Panc1 (cell line): ENCODE measurements around the gene PTTG1IP. TPM values are rescaled to one million over a fixed set of nuclear protein-coding genes. Genes with fewer than 3 reads are reported as not detected.
A peak's percentile ranks its signal among the peaks of the same experiment; 100 is the strongest.

ENCODE experiments used
- ATAC-seq: fragments of 200-7000 bp; cut with Tn5 transposase; 2 replicates; pipeline ENCODE4 v1.9.1; 2020; ENCODE audit warnings: mild to moderate bottlenecking, moderate library complexity
- Bru-seq: library from RNA; stranded (reverse); fragments of 400-500 nt; gene quantifications from one replicate; lab custom pipeline; 2021; lab: Mats Ljungman, UMichigan
- BruChase-seq, 2 experiments: library from RNA; stranded (reverse); fragments of 400-500 nt; gene quantifications; one replicate each; lab custom pipeline; 2021; lab: Mats Ljungman, UMichigan
- BruUV-seq: library from RNA; stranded (reverse); fragments of 400-500 nt; replicated peaks from 2 replicates; lab custom pipeline; 2021; lab: Mats Ljungman, UMichigan
- CTCF ChIA-PET: fragments of 300-600 bp; sonication (Branson Sonifier 250); formaldehyde crosslinking; loops from one replicate; lab custom pipeline; 2022; ENCODE audit warnings: antibody characterized with exemption; lab: Charles Lee
- POLR2A ChIA-PET: fragments of 300-600 bp; sonication (Branson Sonifier 250); formaldehyde crosslinking; loops from one replicate; lab custom pipeline; 2022; ENCODE audit warnings: antibody characterized with exemption; lab: Charles Lee
- DNase-seq: peaks from one replicate; pipeline ENCODE4 v3.0.0-alpha.2; 2010; ENCODE audit warnings: low read depth, low spot score
- H3K27ac ChIP-seq: 2 replicates; pipeline ENCODE4 v1.5.1; 2011; ENCODE audit warnings: mild to moderate bottlenecking, low read length, inconsistent platforms
- H3K27me3 ChIP-seq: fragments of 200-500 bp; sonication (Bioruptor generic); 2 replicates; pipeline ENCODE4 v1.6.0; 2014; ENCODE audit warnings: low read length, inconsistent platforms; ENCODE audit not compliant: control insufficient read depth, insufficient read depth
- H3K36me3 ChIP-seq: fragments of 200-500 bp; sonication (Bioruptor generic); 2 replicates; pipeline ENCODE4 v1.5.1; 2014; ENCODE audit warnings: inconsistent platforms, mild to moderate bottlenecking, low read length, moderate library complexity; ENCODE audit not compliant: control insufficient read depth, insufficient read depth
- H3K4me1 ChIP-seq: 2 replicates; pipeline ENCODE4 v1.5.1; 2011; ENCODE audit warnings: inconsistent platforms, mild to moderate bottlenecking, low read length, moderate library complexity; ENCODE audit not compliant: control insufficient read depth, insufficient read depth
- H3K4me3 ChIP-seq, 2 experiments: 2 replicates each; pipeline ENCODE4 v1.5.1; 2011 to 2012; ENCODE audit warnings: low read depth in 2 of 2, low read length in 2 of 2, mild to moderate bottlenecking in 2 of 2, inconsistent platforms in 1 of 2, moderate library complexity in 1 of 2
- H3K9me3 ChIP-seq: fragments of 200-500 bp; sonication (Bioruptor generic); 2 replicates; pipeline ENCODE4 v1.5.1; 2014; ENCODE audit warnings: low read depth, mild to moderate bottlenecking, inconsistent platforms, low read length, moderate library complexity; ENCODE audit not compliant: control insufficient read depth, insufficient read depth
- POLR2AphosphoS5 ChIP-seq: IDR thresholded peaks from 2 replicates; pipeline ENCODE4 v1.6.1; 2012; ENCODE audit warnings: mild to moderate bottlenecking, low read depth, low read length, moderate library complexity
- SIN3A ChIP-seq: IDR thresholded peaks from 2 replicates; pipeline ENCODE4 v1.6.1; 2012; ENCODE audit warnings: low read depth, mild to moderate bottlenecking, low read length, moderate library complexity, borderline replicate concordance; ENCODE audit not compliant: insufficient read depth
- TCF7L2 ChIP-seq: IDR thresholded peaks from 2 replicates; pipeline ENCODE4 v1.6.1; 2011; ENCODE audit warnings: mild to moderate bottlenecking, low read depth, low read length, inconsistent platforms
- in situ Hi-C: cut with HindIII; loops from 2 replicates; pipeline ENCODE4 v1.10.0; 2016; ENCODE audit warnings: low sequenced_read_pairs, low pct_unique_long_range_greater_than_20kb
- intact Hi-C: fragments of 100-400 bp; cut with micrococcal nuclease; formaldehyde crosslinking; loops from one replicate; pipeline ENCODE4 v1.10.0; 2022; ENCODE audit not compliant: unreplicated experiment
- long read RNA-seq: library from polyadenylated mRNA; unstranded; transcript quantifications from one replicate; pipeline ENCODE4 v2.0.0, GENCODE V29; 2021; ENCODE audit not compliant: unreplicated experiment
- polyA plus RNA-seq: library from polyadenylated mRNA; unstranded; fragments of >200 nt; gene quantifications from one replicate; pipeline ENCODE4 v1.2.1, GENCODE V29; 2012; ENCODE audit warnings: missing spikeins; ENCODE audit not compliant: insufficient read length
- total RNA-seq: library from RNA; stranded (reverse); gene quantifications from one replicate; pipeline ENCODE4 v1.2.1, GENCODE V29; 2021; ENCODE audit not compliant: unreplicated experiment
- TF ChIP-seq, protein P1 (sequence below): fragments of 450-650 bp; IDR thresholded peaks from 2 replicates; pipeline ENCODE4 v1.5.1; 2017; ENCODE audit warnings: mild to moderate bottlenecking
- TF ChIP-seq, protein P2 (sequence below), 2 experiments: IDR thresholded peaks; 2 replicates each; pipeline ENCODE4 v1.6.1; 2011 to 2012; ENCODE audit warnings: low read depth in 2 of 2, control low read depth in 1 of 2, low read length in 1 of 2, mild to moderate bottlenecking in 1 of 2, moderate library complexity in 1 of 2; ENCODE audit not compliant: insufficient read depth in 1 of 2

The PTTG1IP gene
- total RNA-seq (226 TPM), Bru-seq, nascent RNA (percentile 90 among the genes with signal in this experiment), BruChase-seq, experiment 1, labeled RNA remaining after a 2-hour chase (percentile 92 among the genes with signal in this experiment), BruChase-seq, experiment 2, labeled RNA remaining after a 6-hour chase (percentile 96 among the genes with signal in this experiment)
- polyA plus RNA-seq: 169 TPM
- long read RNA-seq, transcript PTTG1IP-201 (6 exons, 2,760 nt): major isoform, 467 of 735 reads
- long read RNA-seq, partial matches to known transcripts: 40 of 735 reads
- long read RNA-seq, other reads (novel, unspliced or antisense): 224 of 735 reads

DNA sequence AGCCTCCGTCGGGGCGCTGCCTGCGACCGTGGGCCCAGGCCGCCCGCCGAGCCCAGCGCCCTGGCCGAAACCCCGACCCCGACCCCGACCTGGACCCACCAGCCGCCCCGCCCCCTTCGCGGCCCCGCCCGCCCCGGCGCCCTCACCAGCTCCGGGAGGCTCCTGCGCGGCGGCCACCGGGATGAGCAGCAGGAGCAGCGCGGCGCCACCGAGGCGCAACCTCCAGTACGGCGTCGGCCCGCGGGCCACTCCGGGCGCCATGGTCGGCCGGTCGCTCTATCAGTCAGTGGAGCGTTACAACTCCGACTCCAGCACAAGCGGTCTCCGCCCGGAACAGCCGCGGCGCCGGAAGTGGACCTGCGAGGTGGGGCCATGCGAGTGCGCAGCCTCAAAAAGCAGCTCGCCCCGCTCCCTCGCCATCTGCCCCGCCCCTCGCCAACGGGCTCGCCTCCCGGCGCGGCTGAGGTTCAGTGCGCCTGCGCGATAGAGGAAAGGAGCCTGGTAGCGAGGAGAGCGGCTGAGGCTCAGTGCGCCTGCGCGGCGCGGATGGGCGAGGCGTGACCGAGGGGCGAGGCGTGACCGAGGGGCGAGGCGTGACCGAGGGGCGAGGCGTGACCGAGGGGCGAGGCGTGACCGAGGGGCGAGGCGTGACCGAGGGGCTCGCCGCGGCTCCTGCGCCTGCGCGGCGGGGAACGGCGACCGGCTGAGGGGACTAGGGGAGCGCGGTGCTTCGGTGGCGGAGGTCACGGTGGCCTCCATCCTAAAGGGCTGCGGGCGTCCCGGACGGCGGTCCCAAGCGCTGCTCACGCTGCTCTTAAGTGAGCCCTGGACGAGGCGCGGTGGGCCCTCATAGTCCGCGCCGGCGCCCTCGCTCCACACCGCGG is at the start of gene PTTG1IP:
PTTG1IP (minus strand) TSS at position 335 of the 884 bp plus-strand sequence; CDS start at position 261, 74 bp downstream.
- Histone ChIP-seq H3K36me3 (no peaks in the 10 kb centered on the region), H3K27me3 (no peaks in the 10 kb centered on the region), H3K9me3 (no peaks in the 10 kb centered on the region), H3K4me1 (peaks cover 27% of the 10 kb centered on the region), H3K27ac (peak within 1 kb of the TSS; percentile 95), H3K4me3 (peak within 1 kb of the TSS; percentile 81 to 85)
- no peak for DNase-seq
- POLR2A ChIA-PET: interaction anchor here (0.7 to 0.8 kb wide), 3 partner anchors 69 to 537 kb away, joined by 3 to 6 read pairs (median 4); no protein-coding TSS in a partner anchor
- intact Hi-C loops: loop anchor here (2.0 to 10.0 kb wide), 2 partner anchors 51 to 73 kb away; partner anchors contain the start of genes ITGB2 and UBE2G2
- BruUV-seq: no TSS peak
- TF ChIP-seq SIN3A: no peak
- TF ChIP-seq POLR2AphosphoS5: no peak; the same call in 1 of the 2 replicates
- TF ChIP-seq, protein P1, sequence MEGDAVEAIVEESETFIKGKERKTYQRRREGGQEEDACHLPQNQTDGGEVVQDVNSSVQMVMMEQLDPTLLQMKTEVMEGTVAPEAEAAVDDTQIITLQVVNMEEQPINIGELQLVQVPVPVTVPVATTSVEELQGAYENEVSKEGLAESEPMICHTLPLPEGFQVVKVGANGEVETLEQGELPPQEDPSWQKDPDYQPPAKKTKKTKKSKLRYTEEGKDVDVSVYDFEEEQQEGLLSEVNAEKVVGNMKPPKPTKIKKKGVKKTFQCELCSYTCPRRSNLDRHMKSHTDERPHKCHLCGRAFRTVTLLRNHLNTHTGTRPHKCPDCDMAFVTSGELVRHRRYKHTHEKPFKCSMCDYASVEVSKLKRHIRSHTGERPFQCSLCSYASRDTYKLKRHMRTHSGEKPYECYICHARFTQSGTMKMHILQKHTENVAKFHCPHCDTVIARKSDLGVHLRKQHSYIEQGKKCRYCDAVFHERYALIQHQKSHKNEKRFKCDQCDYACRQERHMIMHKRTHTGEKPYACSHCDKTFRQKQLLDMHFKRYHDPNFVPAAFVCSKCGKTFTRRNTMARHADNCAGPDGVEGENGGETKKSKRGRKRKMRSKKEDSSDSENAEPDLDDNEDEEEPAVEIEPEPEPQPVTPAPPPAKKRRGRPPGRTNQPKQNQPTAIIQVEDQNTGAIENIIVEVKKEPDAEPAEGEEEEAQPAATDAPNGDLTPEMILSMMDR: no peak
- TF ChIP-seq, protein P2, sequence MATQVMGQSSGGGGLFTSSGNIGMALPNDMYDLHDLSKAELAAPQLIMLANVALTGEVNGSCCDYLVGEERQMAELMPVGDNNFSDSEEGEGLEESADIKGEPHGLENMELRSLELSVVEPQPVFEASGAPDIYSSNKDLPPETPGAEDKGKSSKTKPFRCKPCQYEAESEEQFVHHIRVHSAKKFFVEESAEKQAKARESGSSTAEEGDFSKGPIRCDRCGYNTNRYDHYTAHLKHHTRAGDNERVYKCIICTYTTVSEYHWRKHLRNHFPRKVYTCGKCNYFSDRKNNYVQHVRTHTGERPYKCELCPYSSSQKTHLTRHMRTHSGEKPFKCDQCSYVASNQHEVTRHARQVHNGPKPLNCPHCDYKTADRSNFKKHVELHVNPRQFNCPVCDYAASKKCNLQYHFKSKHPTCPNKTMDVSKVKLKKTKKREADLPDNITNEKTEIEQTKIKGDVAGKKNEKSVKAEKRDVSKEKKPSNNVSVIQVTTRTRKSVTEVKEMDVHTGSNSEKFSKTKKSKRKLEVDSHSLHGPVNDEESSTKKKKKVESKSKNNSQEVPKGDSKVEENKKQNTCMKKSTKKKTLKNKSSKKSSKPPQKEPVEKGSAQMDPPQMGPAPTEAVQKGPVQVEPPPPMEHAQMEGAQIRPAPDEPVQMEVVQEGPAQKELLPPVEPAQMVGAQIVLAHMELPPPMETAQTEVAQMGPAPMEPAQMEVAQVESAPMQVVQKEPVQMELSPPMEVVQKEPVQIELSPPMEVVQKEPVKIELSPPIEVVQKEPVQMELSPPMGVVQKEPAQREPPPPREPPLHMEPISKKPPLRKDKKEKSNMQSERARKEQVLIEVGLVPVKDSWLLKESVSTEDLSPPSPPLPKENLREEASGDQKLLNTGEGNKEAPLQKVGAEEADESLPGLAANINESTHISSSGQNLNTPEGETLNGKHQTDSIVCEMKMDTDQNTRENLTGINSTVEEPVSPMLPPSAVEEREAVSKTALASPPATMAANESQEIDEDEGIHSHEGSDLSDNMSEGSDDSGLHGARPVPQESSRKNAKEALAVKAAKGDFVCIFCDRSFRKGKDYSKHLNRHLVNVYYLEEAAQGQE (IDR thresholded peaks at IDR 0.05; ENCODE audit: insufficient read depth in 1 of 2, low read depth in 2 of 2, low read length in 1 of 2): no peak
- no peak for TF ChIP-seq TCF7L2
- in situ Hi-C loops: no loop called here
- CTCF ChIA-PET: interaction anchor here (0.5 to 0.6 kb wide), 3 partner anchors 10 to 47 kb away, joined by 3 to 13 read pairs (median 8); no protein-coding TSS in a partner anchor
- ATAC-seq: peak; percentile 77

DNA sequence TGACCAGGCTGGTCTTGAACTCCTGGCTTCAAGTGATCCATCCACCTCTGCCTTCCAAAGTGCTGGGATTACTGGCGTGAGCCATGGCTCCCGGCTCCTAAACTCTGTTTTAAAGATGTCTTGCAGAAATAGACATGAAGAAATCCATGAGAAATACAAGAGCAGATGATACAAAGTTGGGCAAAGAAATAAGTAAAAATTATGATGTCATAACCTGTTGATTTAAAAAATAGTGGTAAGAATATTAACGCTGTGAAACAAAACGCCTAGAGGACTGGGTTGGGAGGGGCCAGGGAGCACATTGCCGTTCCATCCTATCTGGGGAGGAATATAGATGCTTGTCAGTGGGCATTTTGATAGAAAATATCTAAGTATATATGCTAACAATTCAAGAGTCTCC is 48.4 kb upstream of the PTTG1IP start:
- TF ChIP-seq, protein P1: no peak
- TF ChIP-seq SIN3A (no peak), POLR2AphosphoS5 (no peak), TCF7L2 (no peak)
- TF ChIP-seq, protein P2 (IDR thresholded peaks at IDR 0.05; ENCODE audit: insufficient read depth in 1 of 2, low read depth in 2 of 2, low read length in 1 of 2): no peak
- H3K27me3 ChIP-seq: no peaks in the 10 kb centered on the region
- no peak overlapping the region for H3K27ac ChIP-seq
- in situ Hi-C loops (no loop called here), intact Hi-C loops (loop anchor here (10.0 kb wide), 1 partner anchor 47 kb away; the partner anchor contains the start of gene PTTG1IP)
- no peaks in the 10 kb centered on the region for H3K36me3 ChIP-seq
- peaks cover 8% of the 10 kb centered on the region for H3K4me1 ChIP-seq
- POLR2A ChIA-PET: no interaction called here
- CTCF ChIA-PET: no interaction called here
- DNase-seq: no peak
- H3K4me3 ChIP-seq: no peak overlapping the region
- ATAC-seq: no peak
- BruUV-seq: no TSS peak
- no peaks in the 10 kb centered on the region for H3K9me3 ChIP-seq
